ENCODE measurements around the gene LTO1.
A peak's percentile ranks its signal among the peaks of the same experiment; 100 is the strongest.

LTO1 gene, protein sequence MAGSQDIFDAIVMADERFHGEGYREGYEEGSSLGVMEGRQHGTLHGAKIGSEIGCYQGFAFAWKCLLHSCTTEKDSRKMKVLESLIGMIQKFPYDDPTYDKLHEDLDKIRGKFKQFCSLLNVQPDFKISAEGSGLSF

GRCh38 chr11:69674886-69675714 is at the start of gene LTO1:
LTO1 (minus strand) TSS chr11:69675353; CDS start chr11:69675239, 114 bp downstream.
- peak within 1 kb of the TSS; percentile 86 for H3K27ac ChIP-seq (ENCODE audit: low read depth, low read length)
- no peaks in the 10 kb centered on the region for H3K9me3 ChIP-seq (ENCODE audit: control insufficient read depth in 5 of 5, low read length in 5 of 5)
- no peaks in the 10 kb centered on the region for H3K27me3 ChIP-seq (ENCODE audit: control insufficient read depth in 5 of 5, insufficient read depth in 4 of 5, low read length in 5 of 5)
- peak within 1 kb of the TSS; percentile 81 to 99 (median 99) for H3K9ac ChIP-seq (ENCODE audit: low read length in 5 of 5)
- peaks cover 6 to 23% (median 19%) of the 10 kb centered on the region in 5 donors for H3K36me3 ChIP-seq (ENCODE audit: control insufficient read depth in 5 of 5, insufficient read depth in 5 of 5, low read length in 5 of 5)
- peak within 1 kb of the TSS; percentile 86 to 96 (median 89) for H3K4me3 ChIP-seq (ENCODE audit: low read depth in 1 of 5, low read length in 5 of 5)
- H3K4me1 ChIP-seq (ENCODE audit: control insufficient read depth in 5 of 5, insufficient read depth in 5 of 5, low read length in 5 of 5): peaks cover 11 to 36% (median 27%) of the 10 kb centered on the region in 5 donors

GRCh38 chr11:69721745-69722144 is 46.6 kb upstream of the LTO1 start:
- Histone ChIP-seq H3K27me3 (ENCODE audit: control insufficient read depth in 5 of 5, insufficient read depth in 4 of 5, low read length in 5 of 5) (peaks cover 43 to 82% (median 64%) of the 10 kb centered on the region in 5 donors), H3K9me3 (ENCODE audit: control insufficient read depth in 5 of 5, low read length in 5 of 5) (no peaks in the 10 kb centered on the region), H3K27ac (ENCODE audit: low read depth, low read length) (no peak overlapping the region), H3K9ac (ENCODE audit: low read length in 5 of 5) (no peak overlapping the region), H3K4me1 (ENCODE audit: control insufficient read depth in 5 of 5, insufficient read depth in 5 of 5, low read length in 5 of 5) (peaks cover 0 to 7% (median 0%) of the 10 kb centered on the region in 5 donors), H3K36me3 (ENCODE audit: control insufficient read depth in 5 of 5, insufficient read depth in 5 of 5, low read length in 5 of 5) (no peaks in the 10 kb centered on the region), H3K4me3 (ENCODE audit: low read depth in 1 of 5, low read length in 5 of 5) (no peak overlapping the region)

DNA sequence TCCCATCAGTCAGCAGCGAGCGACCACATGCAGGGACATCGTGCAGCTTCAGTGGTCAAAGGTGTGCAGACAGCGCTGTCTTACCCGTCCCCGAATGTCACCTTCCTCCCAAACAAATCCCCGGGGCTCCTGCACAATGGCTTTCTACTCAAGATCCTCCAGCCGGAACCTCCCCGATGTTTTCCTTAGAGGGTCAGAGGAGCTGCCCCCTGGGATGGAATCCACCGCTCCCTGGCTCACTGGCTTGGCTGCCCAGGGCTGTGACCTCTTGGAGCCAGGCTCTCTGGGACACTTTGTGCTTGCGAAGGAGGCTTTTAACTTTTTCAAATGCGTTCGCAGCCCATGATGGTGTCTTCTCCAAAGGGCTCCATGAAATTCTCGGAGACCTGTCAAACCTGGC is 46.0 kb upstream of the LTO1 start:
- no peaks in the 10 kb centered on the region for H3K36me3 ChIP-seq (ENCODE audit: control insufficient read depth in 5 of 5, insufficient read depth in 5 of 5, low read length in 5 of 5)
- H3K4me3 ChIP-seq (ENCODE audit: low read depth in 1 of 5, low read length in 5 of 5): no peak overlapping the region
- no peaks in the 10 kb centered on the region for H3K9me3 ChIP-seq (ENCODE audit: control insufficient read depth in 5 of 5, low read length in 5 of 5)
- peaks cover 37 to 77% (median 58%) of the 10 kb centered on the region in 5 donors for H3K27me3 ChIP-seq (ENCODE audit: control insufficient read depth in 5 of 5, insufficient read depth in 4 of 5, low read length in 5 of 5)
- peaks cover 0 to 7% (median 0%) of the 10 kb centered on the region in 5 donors for H3K4me1 ChIP-seq (ENCODE audit: control insufficient read depth in 5 of 5, insufficient read depth in 5 of 5, low read length in 5 of 5)
- H3K27ac ChIP-seq (ENCODE audit: low read depth, low read length): no peak overlapping the region
- no peak overlapping the region for H3K9ac ChIP-seq (ENCODE audit: low read length in 5 of 5)

GRCh38 chr11:69718912-69719311 is 43.8 kb upstream of the LTO1 start:
- Histone ChIP-seq H3K9me3 (ENCODE audit: control insufficient read depth in 5 of 5, low read length in 5 of 5) (no peaks in the 10 kb centered on the region), H3K27me3 (ENCODE audit: control insufficient read depth in 5 of 5, insufficient read depth in 4 of 5, low read length in 5 of 5) (peaks cover 34 to 63% (median 50%) of the 10 kb centered on the region in 5 donors), H3K4me1 (ENCODE audit: control insufficient read depth in 5 of 5, insufficient read depth in 5 of 5, low read length in 5 of 5) (peaks cover 0 to 7% (median 0%) of the 10 kb centered on the region in 5 donors), H3K36me3 (ENCODE audit: control insufficient read depth in 5 of 5, insufficient read depth in 5 of 5, low read length in 5 of 5) (no peaks in the 10 kb centered on the region), H3K9ac (ENCODE audit: low read length in 5 of 5) (no peak overlapping the region), H3K4me3 (ENCODE audit: low read depth in 1 of 5, low read length in 5 of 5) (no peak overlapping the region), H3K27ac (ENCODE audit: low read depth, low read length) (no peak overlapping the region)

DNA sequence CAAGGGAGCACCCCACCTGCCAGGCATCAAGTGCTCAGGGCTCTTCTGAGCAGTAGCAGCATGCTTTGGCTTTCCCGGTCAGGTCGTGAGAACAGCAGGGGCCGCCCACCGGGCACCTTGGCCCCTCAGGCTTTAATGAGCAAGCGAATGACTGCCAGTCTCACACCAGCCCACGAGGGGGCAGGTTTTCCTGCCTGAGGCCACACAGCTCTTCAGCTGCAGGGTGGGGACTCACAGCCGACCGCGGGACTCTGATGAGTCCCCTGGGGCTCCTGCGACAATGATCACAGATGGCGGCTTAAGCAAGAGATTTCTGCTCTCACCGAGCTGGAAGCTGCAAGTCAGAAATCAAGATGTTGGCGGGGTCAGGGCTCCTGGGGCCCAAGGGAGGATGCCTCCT is 43.0 kb upstream of the LTO1 start:
- Histone ChIP-seq H3K4me1 (ENCODE audit: control insufficient read depth in 5 of 5, insufficient read depth in 5 of 5, low read length in 5 of 5) (peaks cover 0 to 7% (median 0%) of the 10 kb centered on the region in 5 donors), H3K36me3 (ENCODE audit: control insufficient read depth in 5 of 5, insufficient read depth in 5 of 5, low read length in 5 of 5) (no peaks in the 10 kb centered on the region), H3K9me3 (ENCODE audit: control insufficient read depth in 5 of 5, low read length in 5 of 5) (no peaks in the 10 kb centered on the region), H3K27me3 (ENCODE audit: control insufficient read depth in 5 of 5, insufficient read depth in 4 of 5, low read length in 5 of 5) (peaks cover 34 to 59% (median 47%) of the 10 kb centered on the region in 5 donors), H3K27ac (ENCODE audit: low read depth, low read length) (no peak overlapping the region), H3K4me3 (ENCODE audit: low read depth in 1 of 5, low read length in 5 of 5) (no peak overlapping the region), H3K9ac (ENCODE audit: low read length in 5 of 5) (no peak overlapping the region)

GRCh38 chr11:69716891-69717747 is 42.0 kb upstream of the LTO1 start:
- H3K9me3 ChIP-seq (ENCODE audit: control insufficient read depth in 5 of 5, low read length in 5 of 5): no peaks in the 10 kb centered on the region
- H3K4me1 ChIP-seq (ENCODE audit: control insufficient read depth in 5 of 5, insufficient read depth in 5 of 5, low read length in 5 of 5): peaks cover 0 to 12% (median 5%) of the 10 kb centered on the region in 5 donors
- no peak overlapping the region for H3K9ac ChIP-seq (ENCODE audit: low read length in 5 of 5)
- H3K27me3 ChIP-seq (ENCODE audit: control insufficient read depth in 5 of 5, insufficient read depth in 4 of 5, low read length in 5 of 5): peaks cover 27 to 58% (median 48%) of the 10 kb centered on the region in 5 donors
- H3K27ac ChIP-seq (ENCODE audit: low read depth, low read length): no peak overlapping the region
- no peak overlapping the region for H3K4me3 ChIP-seq (ENCODE audit: low read depth in 1 of 5, low read length in 5 of 5)
- H3K36me3 ChIP-seq (ENCODE audit: control insufficient read depth in 5 of 5, insufficient read depth in 5 of 5, low read length in 5 of 5): no peaks in the 10 kb centered on the region

DNA sequence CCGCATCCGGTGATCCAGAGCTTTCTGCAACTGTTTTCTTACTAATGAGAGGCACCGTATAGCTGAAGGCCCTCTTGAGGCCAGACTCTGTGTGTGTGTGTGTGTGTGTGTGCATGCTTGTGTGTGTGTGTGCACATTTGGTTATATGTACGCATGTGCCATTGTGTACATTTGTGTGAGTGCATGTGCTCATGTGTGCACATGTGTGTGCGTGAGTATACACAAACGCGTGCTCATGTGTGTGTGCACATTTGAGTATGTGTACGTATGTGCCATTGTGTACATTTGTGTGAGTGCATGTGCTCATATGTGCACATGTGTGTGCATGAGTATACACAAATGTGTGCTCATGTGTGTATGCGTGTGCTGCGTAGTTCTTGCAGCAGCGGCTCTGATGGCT is 40.9 kb upstream of the LTO1 start:
- H3K27me3 ChIP-seq (ENCODE audit: control insufficient read depth in 5 of 5, insufficient read depth in 4 of 5, low read length in 5 of 5): peaks cover 20 to 48% (median 38%) of the 10 kb centered on the region in 5 donors
- no peak overlapping the region for H3K9ac ChIP-seq (ENCODE audit: low read length in 5 of 5)
- no peak overlapping the region for H3K27ac ChIP-seq (ENCODE audit: low read depth, low read length)
- peaks cover 0 to 12% (median 5%) of the 10 kb centered on the region in 5 donors for H3K4me1 ChIP-seq (ENCODE audit: control insufficient read depth in 5 of 5, insufficient read depth in 5 of 5, low read length in 5 of 5)
- H3K4me3 ChIP-seq (ENCODE audit: low read depth in 1 of 5, low read length in 5 of 5): no peak overlapping the region
- H3K9me3 ChIP-seq (ENCODE audit: control insufficient read depth in 5 of 5, low read length in 5 of 5): no peaks in the 10 kb centered on the region
- no peaks in the 10 kb centered on the region for H3K36me3 ChIP-seq (ENCODE audit: control insufficient read depth in 5 of 5, insufficient read depth in 5 of 5, low read length in 5 of 5)

DNA sequence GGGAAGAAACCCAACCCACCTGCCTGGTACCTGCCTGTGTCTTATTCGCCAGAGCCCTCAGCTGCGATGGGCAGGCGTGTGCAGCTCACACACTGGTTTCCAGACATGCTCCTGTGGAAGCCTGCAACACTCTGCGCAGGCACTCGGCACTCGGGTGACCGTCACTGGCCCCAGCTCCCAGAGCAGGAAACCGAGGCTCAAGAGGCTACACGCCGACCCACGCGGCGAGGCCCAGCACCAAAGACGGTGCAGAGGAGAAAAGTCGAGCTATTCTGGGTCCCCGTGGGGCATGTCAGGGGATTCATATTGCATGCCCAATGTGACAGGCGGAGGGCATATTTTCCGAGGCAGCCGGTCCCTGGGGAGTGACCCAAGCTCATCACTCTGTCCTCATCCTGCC is 40.3 kb upstream of the LTO1 start:
- H3K9me3 ChIP-seq (ENCODE audit: control insufficient read depth in 5 of 5, low read length in 5 of 5): no peaks in the 10 kb centered on the region
- no peak overlapping the region for H3K4me3 ChIP-seq (ENCODE audit: low read depth in 1 of 5, low read length in 5 of 5)
- H3K9ac ChIP-seq (ENCODE audit: low read length in 5 of 5): no peak overlapping the region
- H3K27me3 ChIP-seq (ENCODE audit: control insufficient read depth in 5 of 5, insufficient read depth in 4 of 5, low read length in 5 of 5): peaks cover 20 to 45% (median 37%) of the 10 kb centered on the region in 5 donors
- H3K36me3 ChIP-seq (ENCODE audit: control insufficient read depth in 5 of 5, insufficient read depth in 5 of 5, low read length in 5 of 5): no peaks in the 10 kb centered on the region
- peaks cover 0 to 12% (median 5%) of the 10 kb centered on the region in 5 donors for H3K4me1 ChIP-seq (ENCODE audit: control insufficient read depth in 5 of 5, insufficient read depth in 5 of 5, low read length in 5 of 5)
- no peak overlapping the region for H3K27ac ChIP-seq (ENCODE audit: low read depth, low read length)

DNA sequence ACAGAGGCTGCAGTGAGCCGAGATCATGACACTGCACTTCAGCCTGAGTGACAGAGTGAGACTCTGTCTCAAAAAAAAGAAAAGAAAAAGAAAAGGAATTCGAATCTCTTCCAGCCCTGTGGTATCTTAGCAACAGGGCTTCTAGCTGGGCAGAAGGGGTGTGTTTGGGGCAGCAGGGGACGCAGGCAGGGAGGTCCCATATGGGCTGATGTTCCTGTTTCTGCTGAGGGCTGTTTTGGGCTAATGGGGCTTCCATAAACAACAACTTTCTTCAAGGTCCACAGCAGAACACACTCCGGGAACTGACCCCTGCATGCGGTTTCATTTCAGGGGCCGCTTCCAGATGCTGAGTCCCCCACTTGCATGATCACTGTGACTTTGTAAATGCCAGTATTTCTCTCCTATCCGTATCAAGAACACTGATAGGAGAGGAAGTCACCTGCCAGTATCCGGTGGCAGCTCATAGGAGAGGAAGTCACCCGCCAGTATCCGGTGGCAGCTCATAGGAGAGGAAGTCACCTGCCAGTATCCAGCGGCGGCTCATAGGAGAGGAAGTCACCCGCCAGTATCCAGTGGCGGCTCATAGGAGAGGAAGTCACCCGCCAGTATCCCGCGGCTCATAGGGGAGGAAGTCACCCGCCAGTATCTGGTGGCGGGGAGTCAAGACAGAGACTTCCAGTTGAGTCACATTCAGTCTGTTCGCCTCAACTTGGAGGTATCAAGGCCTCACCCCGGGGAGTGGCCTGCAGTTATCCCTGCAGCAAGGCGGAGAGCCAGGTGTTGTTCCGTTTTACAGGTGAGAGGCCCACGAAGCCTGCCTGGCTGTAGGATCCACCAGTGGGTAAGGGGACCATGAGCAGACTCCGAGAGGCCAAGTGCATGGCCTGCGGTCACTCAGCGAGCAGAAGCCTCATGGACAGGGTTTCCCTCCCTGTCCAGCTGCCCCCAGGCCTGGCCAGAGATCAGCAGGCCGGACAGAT is 37.0 kb upstream of the LTO1 start:
- Histone ChIP-seq H3K4me1 (ENCODE audit: control insufficient read depth in 5 of 5, insufficient read depth in 5 of 5, low read length in 5 of 5) (peaks cover 0 to 6% (median 4%) of the 10 kb centered on the region in 5 donors), H3K36me3 (ENCODE audit: control insufficient read depth in 5 of 5, insufficient read depth in 5 of 5, low read length in 5 of 5) (no peaks in the 10 kb centered on the region), H3K27ac (ENCODE audit: low read depth, low read length) (no peak overlapping the region), H3K4me3 (ENCODE audit: low read depth in 1 of 5, low read length in 5 of 5) (no peak overlapping the region), H3K27me3 (ENCODE audit: control insufficient read depth in 5 of 5, insufficient read depth in 4 of 5, low read length in 5 of 5) (peaks cover 3 to 22% (median 18%) of the 10 kb centered on the region in 5 donors), H3K9ac (ENCODE audit: low read length in 5 of 5) (no peak overlapping the region), H3K9me3 (ENCODE audit: control insufficient read depth in 5 of 5, low read length in 5 of 5) (no peaks in the 10 kb centered on the region)

Data from subcutaneous abdominal adipose tissue (tissue), 5 donors.